H9 (cell line): Measurements from ENCODE around the gene LDB2. TPM values are rescaled to one million over a fixed set of nuclear protein-coding genes. Genes with fewer than 3 reads are reported as not detected.

Experiments used
- DNase-seq: peaks from one replicate; pipeline ENCODE4 v3.0.0-alpha.2; 2017
- H2AFZ ChIP-seq: one replicate; pipeline ENCODE4 v1.6.1; 2013; ENCODE audit warnings: mild to moderate bottlenecking, low read length, control low read depth, moderate library complexity
- H2AK5ac ChIP-seq: 2 replicates; pipeline ENCODE4 v1.6.1; 2013; ENCODE audit warnings: low read length, control low read depth, mixed read lengths; ENCODE audit not compliant: insufficient read length
- H2BK120ac ChIP-seq: one replicate; pipeline ENCODE4 v1.6.1; 2013; ENCODE audit warnings: low read depth, mild to moderate bottlenecking, low read length, control low read depth, inconsistent platforms; ENCODE audit not compliant: poor library complexity, severe bottlenecking
- H2BK12ac ChIP-seq: 2 replicates; pipeline ENCODE4 v1.6.1; 2013; ENCODE audit warnings: low read length, control low read depth, mixed read lengths, low read depth; ENCODE audit not compliant: insufficient read length
- H2BK15ac ChIP-seq: 2 replicates; pipeline ENCODE4 v1.6.1; 2013; ENCODE audit warnings: low read depth, low read length, control low read depth
- H2BK20ac ChIP-seq: one replicate; pipeline ENCODE4 v1.6.1; 2013; ENCODE audit warnings: low read depth, mild to moderate bottlenecking, low read length, control low read depth, inconsistent platforms; ENCODE audit not compliant: poor library complexity, severe bottlenecking
- H2BK5ac ChIP-seq: 2 replicates; pipeline ENCODE4 v1.6.1; 2013; ENCODE audit warnings: low read length, control low read depth, mixed read lengths; ENCODE audit not compliant: insufficient read length
- H3K14ac ChIP-seq: 2 replicates; pipeline ENCODE4 v1.6.1; 2013; ENCODE audit warnings: low read length, control low read depth; ENCODE audit not compliant: insufficient read depth
- H3K18ac ChIP-seq: 2 replicates; pipeline ENCODE4 v1.6.1; 2013; ENCODE audit warnings: low read depth, mild to moderate bottlenecking, mixed read lengths, low read length, control low read depth; ENCODE audit not compliant: insufficient read length
- H3K23ac ChIP-seq: 2 replicates; pipeline ENCODE4 v1.6.1; 2013; ENCODE audit warnings: low read length, control low read depth, mixed read lengths, low read depth; ENCODE audit not compliant: insufficient read length
- H3K23me2 ChIP-seq: 2 replicates; pipeline ENCODE4 v1.6.1; 2013; ENCODE audit warnings: low read depth, mild to moderate bottlenecking, mixed read lengths, low read length, control low read depth; ENCODE audit not compliant: insufficient read length, poor library complexity, severe bottlenecking
- H3K27ac ChIP-seq: 2 replicates; pipeline ENCODE4 v1.5.1; 2013; ENCODE audit warnings: low read length, control low read depth, mixed read lengths, low read depth; ENCODE audit not compliant: insufficient read length
- H3K27me3 ChIP-seq: 2 replicates; pipeline ENCODE4 v1.6.1; 2013; ENCODE audit warnings: low read length, control low read depth, inconsistent platforms; ENCODE audit not compliant: insufficient read depth
- H3K4ac ChIP-seq: 2 replicates; pipeline ENCODE4 v1.6.1; 2013; ENCODE audit warnings: low read depth, mild to moderate bottlenecking, control low read depth, inconsistent platforms, low read length, moderate library complexity
- H3K4me1 ChIP-seq: 2 replicates; pipeline ENCODE4 v1.6.1; 2013; ENCODE audit warnings: low read length, control low read depth, inconsistent platforms; ENCODE audit not compliant: insufficient read depth
- H3K4me2 ChIP-seq: 2 replicates; pipeline ENCODE4 v1.6.1; 2013; ENCODE audit warnings: low read length, control low read depth, mixed read lengths; ENCODE audit not compliant: insufficient read length, insufficient read depth
- H3K56ac ChIP-seq: 2 replicates; pipeline ENCODE4 v1.6.1; 2013; ENCODE audit warnings: low read depth, mild to moderate bottlenecking, mixed read lengths, low read length, control low read depth; ENCODE audit not compliant: insufficient read length
- H3K79me1 ChIP-seq: 2 replicates; pipeline ENCODE4 v1.6.1; 2013; ENCODE audit warnings: low read depth, mild to moderate bottlenecking, moderate library complexity, low read length, control low read depth, inconsistent platforms; ENCODE audit not compliant: insufficient read depth, poor library complexity, severe bottlenecking
- H3K79me2 ChIP-seq: 2 replicates; pipeline ENCODE4 v1.6.1; 2013; ENCODE audit warnings: low read length, control low read depth, inconsistent platforms; ENCODE audit not compliant: insufficient read depth
- H3K9ac ChIP-seq: 2 replicates; pipeline ENCODE4 v1.6.1; 2013; ENCODE audit warnings: low read length, control low read depth, mixed read lengths; ENCODE audit not compliant: insufficient read length; ENCODE audit errors: extremely low read depth
- H3K9me3 ChIP-seq: one replicate; pipeline ENCODE4 v1.6.1; 2013; ENCODE audit warnings: low read depth, low read length, inconsistent platforms; ENCODE audit not compliant: control insufficient read depth
- H3T11ph ChIP-seq: one replicate; pipeline ENCODE4 v1.6.1; 2013; ENCODE audit warnings: mild to moderate bottlenecking, low read length, control low read depth, inconsistent platforms
- H4K20me1 ChIP-seq: one replicate; pipeline ENCODE4 v1.6.1; 2013; ENCODE audit not compliant: control insufficient read depth, insufficient read length, insufficient read depth
- H4K5ac ChIP-seq: 2 replicates; pipeline ENCODE4 v1.6.1; 2013; ENCODE audit warnings: low read depth, mild to moderate bottlenecking, mixed read lengths, low read length, control low read depth; ENCODE audit not compliant: insufficient read length
- H4K8ac ChIP-seq: replicated peaks from 2 replicates; pipeline ENCODE4 v1.6.1; 2013; ENCODE audit warnings: low read length, control low read depth, mixed read lengths, low read depth; ENCODE audit not compliant: insufficient read length
- H4K91ac ChIP-seq: 2 replicates; pipeline ENCODE4 v1.6.1; 2013; ENCODE audit warnings: low read depth, mild to moderate bottlenecking, moderate library complexity, mixed read lengths, low read length, control low read depth; ENCODE audit not compliant: insufficient read length
- H3K27ac Mint-ChIP-seq, 3 experiments: 2 replicates in 2 of 3; 3 replicates in 1 of 3; pipeline ENCODE4 v1.8.0; 2020 to 2021; ENCODE audit warnings: mixed read lengths in 3 of 3, mild to moderate bottlenecking in 1 of 3, moderate library complexity in 1 of 3
- H3K27me3 Mint-ChIP-seq: 2 replicates; pipeline ENCODE4 v1.8.0; 2021; ENCODE audit warnings: low read depth, mild to moderate bottlenecking, moderate library complexity, mixed read lengths
- H3K36me3 Mint-ChIP-seq, 3 experiments: 2 replicates in 2 of 3; 3 replicates in 1 of 3; pipeline ENCODE4 v1.8.0; 2020 to 2021; ENCODE audit warnings: low read depth in 3 of 3, mixed read lengths in 3 of 3; ENCODE audit not compliant: insufficient read depth in 1 of 3
- H3K4me1 Mint-ChIP-seq, 2 experiments: 2 replicates each; pipeline ENCODE4 v1.8.0; 2020; ENCODE audit warnings: mixed read lengths in 2 of 2
- H3K4me3 Mint-ChIP-seq, 2 experiments: 2 replicates in 1 of 2; 3 replicates in 1 of 2; pipeline ENCODE4 v1.8.0; 2020 to 2021; ENCODE audit warnings: mild to moderate bottlenecking in 2 of 2, mixed read lengths in 2 of 2, moderate library complexity in 1 of 2
- H3K9me3 Mint-ChIP-seq, 2 experiments: 2 replicates in 1 of 2; 3 replicates in 1 of 2; pipeline ENCODE4 v1.8.0; 2020; ENCODE audit warnings: mild to moderate bottlenecking in 2 of 2, mixed read lengths in 2 of 2, moderate library complexity in 1 of 2
- CTCF ChIP-seq: fragments of 200-600 bp; sonication (generic); conservative IDR thresholded peaks from 3 replicates; pipeline ENCODE4 v1.8.0; 2021; ENCODE audit warnings: antibody characterized with exemption, mild to moderate bottlenecking
- WGBS: extraction: QIAGEN DNeasy Blood & Tissue Kit; methylation state at CpG from one replicate; pipeline ENCODE4 v1.1.7; 2013; ENCODE audit warnings: missing lambda C conversion rate, low lambda C conversion rate, mixed read lengths; ENCODE audit not compliant: insufficient read length; ENCODE audit errors: extremely low coverage; 5-methylcytosine and 5-hydroxymethylcytosine counted together
- total RNA-seq: library from RNA; stranded (reverse); gene quantifications from 2 replicates; pipeline ENCODE4 v1.2.1, GENCODE V29; 2021

LDB2 gene
- total RNA-seq, 1 experiment from 2014 or later, result 22.5 TPM

GRCh38 chr4:16461362-16461761 lies 437.1 kb downstream of the LDB2 start:
- H2BK12ac ChIP-seq, result no peak overlapping the region
- Mint-ChIP-seq H3K27ac (no peak overlapping the region), H3K36me3 (no peaks in the 10 kb centered on the region), H3K9me3 (no peaks in the 10 kb centered on the region), H3K4me1 (no peaks in the 10 kb centered on the region), H3K27me3 (peaks cover 86% of the 10 kb centered on the region), H3K4me3 (no peak overlapping the region)
- no peak overlapping the region for H2BK15ac ChIP-seq
- no peak overlapping the region for H2BK120ac ChIP-seq
- no peak overlapping the region for H3K4me2 ChIP-seq
- no peak overlapping the region for H4K8ac ChIP-seq
- H2AFZ ChIP-seq, result no peak overlapping the region
- H2BK5ac ChIP-seq, result no peak overlapping the region
- no peak overlapping the region for H4K5ac ChIP-seq
- no peak overlapping the region for H4K91ac ChIP-seq
- no peak overlapping the region for H3T11ph ChIP-seq
- no peak overlapping the region for H2AK5ac ChIP-seq
- H3K4ac ChIP-seq, result no peak overlapping the region
- WGBS, result no CpG with 5 or more reads among the region's 1 CpG
- no peaks in the 10 kb centered on the region for H3K79me1 ChIP-seq
- no peak overlapping the region for H2BK20ac ChIP-seq
- no peaks in the 10 kb centered on the region for H3K23me2 ChIP-seq
- H3K14ac ChIP-seq, result no peak overlapping the region
- H3K27me3 ChIP-seq, result no peaks in the 10 kb centered on the region
- H3K18ac ChIP-seq, result no peak overlapping the region
- H3K79me2 ChIP-seq, result no peaks in the 10 kb centered on the region
- no peak for DNase-seq
- H3K9ac ChIP-seq, result no peak overlapping the region
- H4K20me1 ChIP-seq, result no peaks in the 10 kb centered on the region
- H3K9me3 ChIP-seq, result no peaks in the 10 kb centered on the region
- no peak overlapping the region for H3K56ac ChIP-seq
- no peak overlapping the region for H3K23ac ChIP-seq
- no peaks in the 10 kb centered on the region for H3K4me1 ChIP-seq
- no peak overlapping the region for H3K27ac ChIP-seq
- TF ChIP-seq CTCF, result no peak
